Activated naive CD4-positive, alpha-beta T cell treated with anti-CD3 and anti-CD28 coated beads for 36 hours (primary cell): ENCODE measurements around the gene DLGAP4. TPM values are rescaled to one million over a fixed set of nuclear protein-coding genes. Genes with fewer than 3 reads are reported as not detected.

Source experiments
- CTCF ChIA-PET: fragments of 350-600 bp; sonication (Branson Sonifier 250); formaldehyde crosslinking; loops from one replicate; lab custom pipeline; 2021; ENCODE audit warnings: antibody characterized with exemption; lab: Charles Lee
- DNase-seq: peaks from one replicate; pipeline ENCODE4 v3.0.0-alpha.2; 2020
- H3K27ac Mint-ChIP-seq: one replicate; pipeline ENCODE4 v1.8.0; 2021; ENCODE audit warnings: mild to moderate bottlenecking, mixed read lengths
- H3K27me3 Mint-ChIP-seq: one replicate; pipeline ENCODE4 v1.8.0; 2021; ENCODE audit warnings: low read depth, mixed read lengths
- H3K36me3 Mint-ChIP-seq: one replicate; pipeline ENCODE4 v1.8.0; 2021; ENCODE audit warnings: low read depth, mixed read lengths
- H3K4me1 Mint-ChIP-seq: one replicate; pipeline ENCODE4 v1.8.0; 2021; ENCODE audit warnings: low read depth, mixed read lengths
- H3K4me3 Mint-ChIP-seq: one replicate; pipeline ENCODE4 v1.8.0; 2021; ENCODE audit warnings: mild to moderate bottlenecking, moderate library complexity, mixed read lengths
- H3K9me3 Mint-ChIP-seq: one replicate; pipeline ENCODE4 v1.8.0; 2021; ENCODE audit warnings: mixed read lengths
- intact Hi-C: fragments of 100-400 bp; cut with micrococcal nuclease; formaldehyde crosslinking; loops from one replicate; pipeline ENCODE4 v1.15.1; 2023
- total RNA-seq, 2 experiments: library from RNA; stranded (reverse); gene quantifications; one replicate each; pipeline ENCODE4 v1.2.3, GENCODE V29; 2021

Gene DLGAP4
- total RNA-seq, 2 experiments from 2014 or later: 9.2 to 13.7 TPM

GRCh38 chr20:36538026-36538722 lies 232.0 kb downstream of the DLGAP4 start:
- H3K4me1 Mint-ChIP-seq: no peaks in the 10 kb centered on the region
- intact Hi-C loops: no loop called here
- peaks cover 3% of the 10 kb centered on the region for H3K27me3 Mint-ChIP-seq
- CTCF ChIA-PET: interaction anchor here (0.6 to 1.1 kb wide), 2 partner anchors 196 to 257 kb away, joined by 3 to 4 read pairs; no protein-coding TSS in a partner anchor
- H3K9me3 Mint-ChIP-seq: no peaks in the 10 kb centered on the region
- DNase-seq: no peak
- H3K27ac Mint-ChIP-seq: no peak overlapping the region
- H3K36me3 Mint-ChIP-seq: no peaks in the 10 kb centered on the region
- no peak overlapping the region for H3K4me3 Mint-ChIP-seq

GRCh38 chr20:36540551-36541211 lies 234.5 kb downstream of the DLGAP4 start:
- no peaks in the 10 kb centered on the region for H3K4me1 Mint-ChIP-seq
- CTCF ChIA-PET: no interaction called here
- intact Hi-C loops: no loop called here
- H3K36me3 Mint-ChIP-seq: no peaks in the 10 kb centered on the region
- no peak for DNase-seq
- no peak overlapping the region for H3K27ac Mint-ChIP-seq
- H3K9me3 Mint-ChIP-seq: no peaks in the 10 kb centered on the region
- peaks cover 3% of the 10 kb centered on the region for H3K27me3 Mint-ChIP-seq
- H3K4me3 Mint-ChIP-seq: no peak overlapping the region

DNA sequence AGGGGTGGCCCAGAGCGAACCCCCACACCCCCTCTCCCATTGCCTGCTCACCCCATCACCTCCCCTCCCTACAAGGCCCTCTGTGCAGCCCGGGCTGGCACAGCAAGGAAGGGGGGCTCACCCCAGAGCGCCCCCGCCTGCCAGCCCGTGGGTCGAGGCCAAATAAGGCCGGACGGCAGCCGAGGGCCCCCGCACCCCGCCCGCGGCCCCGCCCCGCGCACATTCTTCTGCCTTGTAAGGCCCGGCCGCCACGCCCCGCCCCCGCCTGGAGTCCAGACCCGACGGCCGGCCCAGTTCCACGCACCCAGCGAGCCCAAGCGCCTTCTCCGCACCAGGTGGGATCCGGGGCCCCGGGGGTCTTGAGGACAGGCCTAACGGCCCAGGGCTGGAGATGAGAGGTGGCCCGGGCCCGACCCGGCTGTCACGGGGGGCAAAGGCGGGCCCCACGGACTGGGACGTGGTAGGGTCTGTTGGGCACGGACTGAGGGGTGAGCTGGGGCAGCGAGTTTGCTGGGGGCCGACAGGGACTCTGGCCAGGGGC lies 235.2 kb downstream of the DLGAP4 start, which contains the start of gene MYL9:
TSS of gene MYL9 (plus strand) at position 293 of the 541 bp plus-strand sequence. CDS start 3,366 bp downstream, outside the sequence.
- DNase-seq: no peak
- Mint-ChIP-seq H3K27me3 (peaks cover 3% of the 10 kb centered on the region), H3K36me3 (no peaks in the 10 kb centered on the region), H3K4me1 (no peaks in the 10 kb centered on the region), H3K4me3 (no peak within 1 kb of the TSS), H3K27ac (no peak within 1 kb of the TSS), H3K9me3 (no peaks in the 10 kb centered on the region)
- CTCF ChIA-PET: interaction anchor here (0.5 kb wide), 1 partner anchor 11 kb away, joined by 3 read pairs; no protein-coding TSS in a partner anchor
- intact Hi-C loops: no loop called here

- intact Hi-C loops: no loop called here
- H3K4me3 Mint-ChIP-seq: no peak overlapping the region
- no peak for DNase-seq
These were observed 235.8 kb downstream of the DLGAP4 start for GRCh38 chr20:36541768-36542488.

GRCh38 chr20:36542516-36543183 lies 236.5 kb downstream of the DLGAP4 start:
- Mint-ChIP-seq H3K4me1 (no peaks in the 10 kb centered on the region), H3K27me3 (peaks cover 3% of the 10 kb centered on the region), H3K27ac (no peak overlapping the region), H3K9me3 (no peaks in the 10 kb centered on the region), H3K36me3 (no peaks in the 10 kb centered on the region), H3K4me3 (no peak overlapping the region)
- intact Hi-C loops: no loop called here
- no peak for DNase-seq
- CTCF ChIA-PET: no interaction called here

More at GRCh38 chr20:36541768-36542488, 235.8 kb downstream of the DLGAP4 start:
- H3K36me3 Mint-ChIP-seq: no peaks in the 10 kb centered on the region
- no peak overlapping the region for H3K27ac Mint-ChIP-seq
- H3K4me1 Mint-ChIP-seq: no peaks in the 10 kb centered on the region
- H3K27me3 Mint-ChIP-seq: peaks cover 3% of the 10 kb centered on the region
- H3K9me3 Mint-ChIP-seq: no peaks in the 10 kb centered on the region
- CTCF ChIA-PET: interaction anchor here (0.5 kb wide), 1 partner anchor 11 kb away, joined by 3 read pairs; no protein-coding TSS in a partner anchor

GRCh38 chr20:36543184-36544133 lies 237.3 kb downstream of the DLGAP4 start:
- H3K27me3 Mint-ChIP-seq: peaks cover 3% of the 10 kb centered on the region
- CTCF ChIA-PET: no interaction called here
- no peak overlapping the region for H3K27ac Mint-ChIP-seq

GRCh38 chr20:36544134-36545018 lies 238.2 kb downstream of the DLGAP4 start:
- CTCF ChIA-PET: interaction anchor here (0.7 kb wide), 1 partner anchor 349 kb away, joined by 3 read pairs; no protein-coding TSS in a partner anchor
- Mint-ChIP-seq H3K36me3 (no peaks in the 10 kb centered on the region), H3K27ac (no peak overlapping the region), H3K27me3 (peaks cover 3% of the 10 kb centered on the region), H3K9me3 (no peaks in the 10 kb centered on the region), H3K4me3 (no peak overlapping the region), H3K4me1 (no peaks in the 10 kb centered on the region)
- intact Hi-C loops: no loop called here
- no peak for DNase-seq

More at GRCh38 chr20:36543184-36544133, 237.3 kb downstream of the DLGAP4 start:
- no peak for DNase-seq
- Mint-ChIP-seq H3K4me3 (no peak overlapping the region), H3K36me3 (no peaks in the 10 kb centered on the region), H3K9me3 (no peaks in the 10 kb centered on the region), H3K4me1 (no peaks in the 10 kb centered on the region)
- intact Hi-C loops: no loop called here

- DNase-seq: no peak
- intact Hi-C loops: no loop called here
- Mint-ChIP-seq H3K27ac (no peak overlapping the region), H3K4me1 (no peaks in the 10 kb centered on the region), H3K36me3 (no peaks in the 10 kb centered on the region), H3K27me3 (no peaks in the 10 kb centered on the region), H3K9me3 (no peaks in the 10 kb centered on the region), H3K4me3 (no peak overlapping the region)
- CTCF ChIA-PET: no interaction called here
These were observed 240.1 kb downstream of the DLGAP4 start for GRCh38 chr20:36546111-36546736.

GRCh38 chr20:36547186-36548005 lies 241.3 kb downstream of the DLGAP4 start:
- Mint-ChIP-seq H3K4me1 (no peaks in the 10 kb centered on the region), H3K4me3 (no peak overlapping the region), H3K27ac (no peak overlapping the region)

More at GRCh38 chr20:36547186-36548005, 241.3 kb downstream of the DLGAP4 start:
- Mint-ChIP-seq H3K36me3 (no peaks in the 10 kb centered on the region), H3K27me3 (no peaks in the 10 kb centered on the region), H3K9me3 (no peaks in the 10 kb centered on the region)
- intact Hi-C loops: no loop called here
- DNase-seq: no peak
- CTCF ChIA-PET: interaction anchor here (0.5 kb wide), 1 partner anchor 317 kb away, joined by 3 read pairs; no protein-coding TSS in a partner anchor
